ENCODE measurements around the gene TTF2.

TTF2 gene

DNA sequence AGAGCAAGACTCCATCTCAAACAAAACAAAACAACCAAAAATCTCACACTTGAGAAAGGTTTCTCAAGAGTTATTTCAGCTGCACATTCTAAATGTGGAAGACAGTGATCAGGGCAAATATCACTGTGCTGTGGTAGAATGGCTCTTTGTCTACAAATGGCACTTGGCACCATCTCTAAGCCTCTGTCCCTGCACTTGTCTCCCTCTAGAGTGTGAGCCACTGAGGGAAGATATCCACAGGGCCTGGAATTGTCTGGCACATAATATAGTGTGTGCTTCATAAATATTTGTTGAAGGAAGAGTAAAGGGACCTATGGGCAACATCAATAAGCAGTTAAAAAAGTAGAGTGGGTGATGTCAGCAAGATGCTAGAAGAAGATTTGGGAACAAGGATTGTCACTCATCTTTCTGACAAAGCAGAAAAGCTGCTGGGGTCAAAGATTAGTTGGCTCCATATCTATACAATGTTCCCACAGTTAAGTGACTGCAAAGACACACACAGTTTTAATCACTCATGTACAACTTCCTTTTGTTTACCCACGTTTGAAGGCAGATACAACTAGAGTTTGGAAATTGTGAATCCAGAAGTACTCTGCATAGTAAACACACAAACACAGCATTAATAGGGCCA is 39.5 kb upstream of the TTF2 start:
- DNase-seq (ENCODE audit: extremely low read depth, low read depth): no peak

DNA sequence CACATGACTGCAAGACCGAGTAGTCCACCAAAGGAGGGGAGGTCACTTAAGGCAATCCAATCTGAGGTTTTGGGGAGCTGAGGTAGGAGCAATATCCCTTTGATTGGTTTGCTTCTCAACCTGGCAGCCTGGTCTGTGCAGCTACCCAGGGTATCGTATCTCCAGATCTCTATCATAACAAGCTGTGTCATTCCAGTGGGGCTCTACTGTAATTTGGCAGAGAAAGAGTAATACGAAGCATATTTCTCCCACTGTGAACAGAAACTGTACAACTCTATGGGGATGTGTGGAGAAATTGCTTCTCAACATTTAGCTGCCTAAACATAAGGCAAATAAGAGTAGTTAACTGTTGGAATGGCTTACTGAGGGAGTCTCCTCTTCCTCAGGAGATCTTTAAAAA is 38.0 kb upstream of the TTF2 start:
- no peak for DNase-seq (ENCODE audit: extremely low read depth, low read depth)
- TF ChIP-seq, protein P1, sequence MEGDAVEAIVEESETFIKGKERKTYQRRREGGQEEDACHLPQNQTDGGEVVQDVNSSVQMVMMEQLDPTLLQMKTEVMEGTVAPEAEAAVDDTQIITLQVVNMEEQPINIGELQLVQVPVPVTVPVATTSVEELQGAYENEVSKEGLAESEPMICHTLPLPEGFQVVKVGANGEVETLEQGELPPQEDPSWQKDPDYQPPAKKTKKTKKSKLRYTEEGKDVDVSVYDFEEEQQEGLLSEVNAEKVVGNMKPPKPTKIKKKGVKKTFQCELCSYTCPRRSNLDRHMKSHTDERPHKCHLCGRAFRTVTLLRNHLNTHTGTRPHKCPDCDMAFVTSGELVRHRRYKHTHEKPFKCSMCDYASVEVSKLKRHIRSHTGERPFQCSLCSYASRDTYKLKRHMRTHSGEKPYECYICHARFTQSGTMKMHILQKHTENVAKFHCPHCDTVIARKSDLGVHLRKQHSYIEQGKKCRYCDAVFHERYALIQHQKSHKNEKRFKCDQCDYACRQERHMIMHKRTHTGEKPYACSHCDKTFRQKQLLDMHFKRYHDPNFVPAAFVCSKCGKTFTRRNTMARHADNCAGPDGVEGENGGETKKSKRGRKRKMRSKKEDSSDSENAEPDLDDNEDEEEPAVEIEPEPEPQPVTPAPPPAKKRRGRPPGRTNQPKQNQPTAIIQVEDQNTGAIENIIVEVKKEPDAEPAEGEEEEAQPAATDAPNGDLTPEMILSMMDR (IDR thresholded peaks at IDR 0.05; ENCODE audit: low read depth, low read length): no peak

More for the DNA sequence above, 39.5 kb upstream of the TTF2 start:
- TF ChIP-seq, protein P1 (IDR thresholded peaks at IDR 0.05; ENCODE audit: low read depth, low read length): no peak

DNA sequence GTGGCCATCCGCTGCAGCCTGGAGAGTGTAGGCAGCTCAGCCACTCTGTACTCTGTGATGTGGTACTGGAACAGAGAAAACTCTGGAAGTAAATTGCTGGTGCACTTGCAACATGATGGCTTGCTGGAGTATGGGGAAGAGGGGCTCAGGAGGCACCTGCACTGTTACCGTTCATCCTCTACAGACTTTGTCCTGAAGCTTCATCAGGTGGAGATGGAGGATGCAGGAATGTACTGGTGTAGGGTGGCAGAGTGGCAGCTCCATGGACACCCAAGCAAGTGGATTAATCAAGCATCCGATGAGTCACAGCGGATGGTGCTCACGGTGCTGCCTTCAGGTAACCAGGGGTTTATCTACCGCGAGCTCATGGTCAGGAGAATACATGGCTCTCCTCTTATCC is 34.6 kb upstream of the TTF2 start:
- TF ChIP-seq, protein P1 (IDR thresholded peaks at IDR 0.05; ENCODE audit: low read depth, low read length): no peak
- no peak for DNase-seq (ENCODE audit: extremely low read depth, low read depth)

DNA sequence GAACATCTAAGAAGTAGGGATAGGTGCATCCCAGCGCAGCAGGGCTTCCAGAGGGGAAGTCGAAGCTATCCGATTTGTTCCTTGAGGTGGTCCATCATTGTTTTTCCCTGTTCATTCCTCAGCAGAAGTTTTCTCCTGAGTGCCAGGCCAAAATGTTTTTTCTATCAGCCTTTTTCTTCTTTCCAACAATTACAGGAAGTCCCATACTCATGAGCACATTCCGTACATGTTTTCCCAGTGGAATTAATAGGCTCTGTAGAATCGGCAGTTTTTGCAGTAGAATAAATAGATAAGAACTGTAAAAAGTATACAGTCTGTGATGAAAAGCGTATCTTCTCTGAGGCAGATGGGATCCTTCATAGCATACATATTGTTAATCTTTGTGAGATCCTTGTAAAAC is 33.8 kb upstream of the TTF2 start:
- TF ChIP-seq, protein P1 (IDR thresholded peaks at IDR 0.05; ENCODE audit: low read depth, low read length): no peak
- no peak for DNase-seq (ENCODE audit: extremely low read depth, low read depth)

DNA sequence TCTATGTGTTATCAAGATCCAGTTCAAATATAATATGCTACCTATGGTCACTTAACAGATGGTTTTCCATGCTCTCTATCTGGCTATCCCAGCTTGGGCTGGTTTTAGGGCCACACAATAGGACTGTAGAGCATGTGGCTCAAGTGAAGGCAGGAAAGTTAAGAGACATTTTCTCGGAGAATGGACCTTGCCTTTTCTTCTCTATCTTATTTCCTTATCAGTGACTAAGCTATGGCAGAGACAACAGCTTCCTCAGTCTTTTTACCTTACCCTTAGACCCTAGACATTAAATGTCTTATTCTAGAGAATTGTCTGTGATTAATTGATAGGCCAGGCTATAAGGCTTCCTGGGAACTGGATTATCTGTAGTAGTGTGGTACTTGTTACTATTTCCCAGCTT is 30.4 kb upstream of the TTF2 start:
- no peak for DNase-seq (ENCODE audit: extremely low read depth, low read depth)
- TF ChIP-seq, protein P1 (IDR thresholded peaks at IDR 0.05; ENCODE audit: low read depth, low read length): no peak

DNA sequence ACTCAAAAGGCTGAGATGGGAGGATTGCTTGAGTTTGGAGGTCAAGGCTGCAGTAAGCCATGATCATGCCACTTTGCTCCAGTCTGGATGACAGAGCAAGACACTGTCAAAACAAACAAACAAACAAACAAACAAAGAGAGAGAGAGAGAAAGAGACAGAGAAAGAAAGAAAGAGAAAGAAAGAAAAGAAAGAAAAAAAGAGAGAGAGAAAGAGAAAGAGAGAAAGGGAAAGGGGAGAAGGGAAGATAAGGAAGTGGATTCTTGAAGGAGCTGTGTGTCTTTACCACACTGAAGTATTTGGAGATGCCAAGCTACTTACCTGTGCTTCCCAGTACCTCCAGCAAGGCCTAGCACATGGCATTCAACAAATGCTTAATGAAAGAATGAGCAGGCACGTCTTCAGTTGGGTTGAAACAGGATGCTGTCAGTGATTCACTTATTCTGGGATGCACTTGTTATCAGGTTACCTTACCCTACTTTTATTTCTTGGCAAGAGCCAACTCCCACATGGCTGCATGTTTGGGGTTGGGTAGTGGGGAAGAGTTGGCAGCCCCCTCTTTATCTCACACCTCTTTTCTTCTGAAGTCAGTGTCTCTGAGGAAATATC is 29.8 kb upstream of the TTF2 start:
- no peak for DNase-seq (ENCODE audit: extremely low read depth, low read depth)
- TF ChIP-seq, protein P1 (IDR thresholded peaks at IDR 0.05; ENCODE audit: low read depth, low read length): no peak

DNA sequence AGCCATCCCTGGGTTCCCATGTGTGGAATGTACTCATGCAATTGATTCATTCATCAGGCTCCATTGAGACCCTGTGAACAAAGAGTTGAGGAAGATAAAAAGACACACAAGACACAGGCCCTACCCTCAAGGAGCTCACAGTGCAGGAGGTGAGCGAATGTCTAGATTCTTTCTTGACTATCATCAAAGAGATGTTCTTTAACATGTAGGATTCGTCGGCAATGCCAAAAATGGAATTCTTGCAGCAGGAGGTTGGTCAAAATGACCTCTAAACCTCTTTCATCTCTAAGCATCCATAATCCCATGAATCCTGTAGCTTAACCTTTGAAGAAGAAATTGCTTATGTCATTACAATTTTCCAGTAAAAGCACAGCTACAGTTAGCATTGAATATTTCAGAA is 27.9 kb upstream of the TTF2 start:
- TF ChIP-seq, protein P1 (IDR thresholded peaks at IDR 0.05; ENCODE audit: low read depth, low read length): no peak
- no peak for DNase-seq (ENCODE audit: extremely low read depth, low read depth)

All from AG09319 (cell line).